ENCODE measurements around the gene SYNC. TPM values are rescaled to one million over a fixed set of nuclear protein-coding genes. Genes with fewer than 3 reads are reported as not detected.

The SYNC gene
- total RNA-seq, 1 donor from 2014 or later = 16.2 TPM

- TF ChIP-seq CTCF (IDR thresholded peaks at IDR 0.05; ENCODE audit: borderline replicate concordance) = no peak
- intact Hi-C loops (cut with micrococcal nuclease) = no loop called here
- H3K27me3 ChIP-seq (ENCODE audit: low read depth) = no peaks in the 10 kb centered on the region
- H3K36me3 ChIP-seq = no peaks in the 10 kb centered on the region
- no peak overlapping the region for H3K27ac ChIP-seq (replicated peaks)
- DNase-seq = no peak
- H3K4me1 ChIP-seq = peaks cover 10% of the 10 kb centered on the region
- no peaks in the 10 kb centered on the region for H3K9me3 ChIP-seq (replicated peaks)
- H3K4me3 ChIP-seq = no peak overlapping the region
Measured at GRCh38 chr1:32719681-32720275, 17.2 kb upstream of the SYNC start.

GRCh38 chr1:32718527-32718926, 16.0 kb upstream of the SYNC start:
- H3K4me1 ChIP-seq = peaks cover 5% of the 10 kb centered on the region
- no peak for DNase-seq
- H3K9me3 ChIP-seq (replicated peaks) = no peaks in the 10 kb centered on the region
- H3K27me3 ChIP-seq (ENCODE audit: low read depth) = no peaks in the 10 kb centered on the region
- H3K27ac ChIP-seq (replicated peaks) = no peak overlapping the region
- no peaks in the 10 kb centered on the region for H3K36me3 ChIP-seq
- TF ChIP-seq CTCF (IDR thresholded peaks at IDR 0.05; ENCODE audit: borderline replicate concordance) = no peak
- intact Hi-C loops (cut with micrococcal nuclease) = no loop called here
- H3K4me3 ChIP-seq = no peak overlapping the region

- no peak for DNase-seq
- intact Hi-C loops (cut with micrococcal nuclease) = no loop called here
- Histone ChIP-seq H3K27ac (replicated peaks) (no peak overlapping the region), H3K4me1 (peaks cover 5% of the 10 kb centered on the region), H3K27me3 (ENCODE audit: low read depth) (no peaks in the 10 kb centered on the region), H3K4me3 (no peak overlapping the region), H3K36me3 (no peaks in the 10 kb centered on the region), H3K9me3 (replicated peaks) (no peaks in the 10 kb centered on the region)
- TF ChIP-seq CTCF (IDR thresholded peaks at IDR 0.05; ENCODE audit: borderline replicate concordance) = no peak
Measured at GRCh38 chr1:32718036-32718435, 15.5 kb upstream of the SYNC start.

GRCh38 chr1:32717503-32717902, 14.9 kb upstream of the SYNC start:
- no peak overlapping the region for H3K27ac ChIP-seq (replicated peaks)
- H3K36me3 ChIP-seq = no peaks in the 10 kb centered on the region
- H3K27me3 ChIP-seq (ENCODE audit: low read depth) = no peaks in the 10 kb centered on the region
- DNase-seq = no peak
- H3K9me3 ChIP-seq (replicated peaks) = no peaks in the 10 kb centered on the region
- H3K4me1 ChIP-seq = peaks cover 5% of the 10 kb centered on the region
- no peak overlapping the region for H3K4me3 ChIP-seq
- intact Hi-C loops (cut with micrococcal nuclease) = no loop called here
- no peak for TF ChIP-seq CTCF (IDR thresholded peaks at IDR 0.05; ENCODE audit: borderline replicate concordance)

- intact Hi-C loops (cut with micrococcal nuclease) = no loop called here
- H3K4me1 ChIP-seq = peaks cover 5% of the 10 kb centered on the region
- peak; percentile 46 for DNase-seq
Measured at GRCh38 chr1:32716312-32717148, 14.0 kb upstream of the SYNC start.

More at GRCh38 chr1:32716312-32717148, 14.0 kb upstream of the SYNC start:
- TF ChIP-seq CTCF (IDR thresholded peaks at IDR 0.05; ENCODE audit: borderline replicate concordance) = no peak
- no peaks in the 10 kb centered on the region for H3K9me3 ChIP-seq (replicated peaks)
- H3K4me3 ChIP-seq = no peak overlapping the region
- H3K27ac ChIP-seq (replicated peaks) = no peak overlapping the region
- H3K36me3 ChIP-seq = no peaks in the 10 kb centered on the region
- H3K27me3 ChIP-seq (ENCODE audit: low read depth) = no peaks in the 10 kb centered on the region

Data from left ventricle myocardium inferior (tissue), 1 donor.